NOMO-1 (cell line): ENCODE data around the gene CLDN10.
A peak's percentile ranks its signal among the peaks of the same experiment; 100 is the strongest.

ENCODE experiments used
- DNase-seq, 2 experiments: peaks; one replicate each; lab custom pipeline; 2025; ENCODE audit not compliant: unreplicated experiment in 2 of 2; lab: John Stamatoyannopoulos, UW

The CLDN10 gene

DNA sequence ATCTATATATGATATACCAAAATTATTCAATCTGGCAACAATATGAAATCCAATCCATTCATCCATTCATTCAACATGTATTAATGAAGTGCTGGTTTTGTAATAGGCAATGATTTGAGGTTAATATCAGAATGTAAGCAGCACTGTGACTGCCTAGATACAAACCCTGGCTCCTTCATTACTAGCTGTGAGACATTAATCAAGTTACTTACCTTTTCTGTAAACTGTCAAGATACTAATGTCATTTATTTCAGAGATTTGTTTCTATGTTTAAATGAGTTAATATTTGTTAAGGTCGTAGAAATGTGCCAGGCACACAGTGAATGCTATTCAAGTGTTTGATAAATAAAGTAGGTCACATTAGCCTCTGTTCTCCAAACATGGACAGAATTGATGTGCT lies 40.9 kb downstream of the CLDN10 start:
- no peak for DNase-seq

DNA sequence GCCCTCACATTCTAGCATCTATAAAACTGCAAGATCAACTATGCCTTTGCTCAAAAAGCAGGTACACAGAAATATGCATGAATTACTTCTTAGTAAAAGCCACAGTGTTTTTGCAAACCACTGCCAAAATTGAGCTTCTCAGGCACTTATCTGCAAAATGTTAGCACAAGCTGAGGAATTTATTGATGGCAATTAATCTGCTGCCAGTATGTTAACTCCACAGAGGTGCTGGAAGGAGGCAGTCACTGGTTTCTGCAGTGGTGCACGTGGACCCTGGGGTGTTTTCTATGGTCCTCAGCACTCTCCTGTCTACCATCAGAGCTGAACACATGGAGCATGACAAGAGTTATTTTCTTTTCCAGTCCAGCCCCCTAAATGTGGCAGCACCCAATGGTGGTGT lies 44.2 kb downstream of the CLDN10 start:
- no peak for DNase-seq

DNA sequence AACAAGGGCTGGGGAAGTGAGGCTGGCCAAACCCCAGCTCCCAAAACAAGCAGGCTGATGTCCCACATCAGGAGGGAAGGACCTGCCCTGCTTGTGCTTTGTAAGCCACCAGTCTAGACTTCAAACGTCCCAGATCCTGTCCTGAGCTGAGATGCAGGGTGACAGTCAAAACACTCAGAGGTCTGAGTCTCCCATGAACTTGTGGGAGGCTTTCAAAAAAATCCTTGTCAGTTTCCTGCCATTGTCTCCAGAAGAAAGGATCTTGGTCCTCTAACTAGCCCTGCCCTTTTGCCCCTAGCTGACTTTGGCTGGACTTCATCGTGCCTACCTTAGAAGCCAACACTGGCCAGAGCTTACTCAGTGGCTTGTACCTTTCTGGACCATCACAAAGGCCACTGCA lies 48.7 kb downstream of the CLDN10 start:
- DNase-seq, result no peak

DNA sequence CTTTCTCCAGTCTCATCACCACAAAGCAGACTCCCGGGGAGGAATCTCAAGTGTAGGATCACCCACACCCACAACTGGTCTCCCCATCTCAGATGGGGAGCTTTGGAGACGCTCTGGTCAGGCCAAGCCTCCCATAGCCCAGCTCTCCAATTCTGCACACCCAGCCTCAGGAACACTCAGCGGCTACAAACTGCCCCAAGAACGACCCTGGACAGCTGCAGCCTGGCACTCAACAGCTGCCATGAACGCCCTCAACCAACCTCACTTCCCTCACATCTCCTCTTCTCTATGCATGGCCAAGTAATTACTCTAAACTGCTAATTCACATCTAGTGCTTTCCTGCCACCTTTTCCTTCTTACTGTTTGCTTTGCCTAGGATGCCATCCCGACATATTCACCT lies 49.4 kb downstream of the CLDN10 start:
- DNase-seq, result no peak

DNA sequence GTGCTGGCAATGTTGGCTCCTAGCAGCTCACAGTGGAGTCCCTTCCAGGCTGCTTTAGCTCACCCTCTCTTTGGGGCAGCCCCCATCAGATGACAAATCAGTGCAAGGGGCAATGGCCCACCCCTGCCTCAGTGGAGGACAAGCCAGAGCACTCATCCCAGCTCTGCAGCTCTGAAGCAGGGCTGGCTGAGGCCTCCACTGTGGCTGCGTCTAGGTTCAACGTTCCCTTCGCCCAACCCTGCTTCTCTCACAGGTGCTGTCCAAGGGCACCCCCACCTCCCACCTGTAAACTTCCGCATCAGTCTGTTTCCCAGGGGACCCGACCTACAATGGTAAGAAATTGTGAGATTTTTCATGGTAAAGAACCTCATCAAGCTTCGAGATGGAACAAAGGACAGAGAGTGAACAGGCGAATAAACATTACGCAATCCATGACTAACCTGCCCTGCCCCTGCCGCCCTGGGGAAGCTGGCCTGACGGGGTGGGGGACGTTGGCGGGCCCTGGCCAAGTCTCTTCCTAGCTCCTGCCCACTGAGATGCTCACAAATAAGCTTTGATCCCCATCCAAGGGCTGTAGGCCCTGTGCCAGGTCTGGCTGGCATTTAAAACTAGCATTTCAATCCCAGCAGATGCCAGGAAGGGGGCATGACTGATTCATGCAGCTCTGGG lies 51.5 kb downstream of the CLDN10 start:
- peak; percentile 43 to 61 for DNase-seq

DNA sequence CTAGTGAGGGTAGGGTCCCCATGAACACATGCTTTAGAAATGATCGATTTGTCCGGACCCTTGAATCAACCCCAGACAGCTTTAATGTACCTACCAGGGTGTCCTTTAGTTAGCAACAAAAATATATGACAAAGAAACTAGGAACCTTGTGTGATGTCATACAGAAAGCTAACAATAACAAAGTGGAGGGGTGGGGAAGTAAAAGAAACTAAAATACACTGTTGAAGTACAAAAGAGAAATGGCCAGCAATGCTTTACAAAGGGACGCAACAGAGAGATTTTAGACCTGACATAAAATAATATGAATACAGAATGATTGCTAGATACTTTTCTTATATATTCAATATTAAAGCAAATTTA lies 52.0 kb downstream of the CLDN10 start:
- DNase-seq, result peak in 1 of 2 experiments; percentile 10

DNA sequence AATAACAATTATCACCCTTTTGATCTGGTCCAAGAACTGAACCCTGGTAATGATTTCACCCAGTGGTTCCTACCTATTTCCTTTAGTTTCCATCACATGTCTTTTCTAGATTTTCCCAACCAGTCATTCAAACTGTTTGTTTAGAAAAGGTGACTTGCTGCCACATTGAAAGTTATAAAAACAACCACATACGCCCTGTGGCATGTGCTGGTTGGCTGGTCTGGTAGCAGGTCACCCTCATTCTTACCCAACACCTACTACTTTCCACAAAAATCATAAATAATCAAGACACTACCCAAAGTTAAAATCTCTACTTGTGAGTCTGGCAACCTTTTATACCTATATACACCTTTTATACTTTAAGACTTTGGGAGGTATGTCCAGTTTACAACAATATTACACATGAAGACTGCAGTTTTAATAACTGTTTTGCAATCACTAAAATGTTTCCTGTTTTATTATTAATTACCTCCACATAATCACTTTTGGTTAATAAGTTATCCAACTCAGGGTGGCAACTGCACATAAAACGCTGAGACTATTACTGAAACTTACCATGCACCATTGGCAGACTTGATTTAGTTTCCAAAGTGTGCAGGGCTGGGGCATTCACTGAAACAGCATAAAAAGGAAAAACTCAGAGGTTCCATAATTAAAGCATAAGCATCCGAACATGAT lies 53.1 kb downstream of the CLDN10 start:
- no peak for DNase-seq

DNA sequence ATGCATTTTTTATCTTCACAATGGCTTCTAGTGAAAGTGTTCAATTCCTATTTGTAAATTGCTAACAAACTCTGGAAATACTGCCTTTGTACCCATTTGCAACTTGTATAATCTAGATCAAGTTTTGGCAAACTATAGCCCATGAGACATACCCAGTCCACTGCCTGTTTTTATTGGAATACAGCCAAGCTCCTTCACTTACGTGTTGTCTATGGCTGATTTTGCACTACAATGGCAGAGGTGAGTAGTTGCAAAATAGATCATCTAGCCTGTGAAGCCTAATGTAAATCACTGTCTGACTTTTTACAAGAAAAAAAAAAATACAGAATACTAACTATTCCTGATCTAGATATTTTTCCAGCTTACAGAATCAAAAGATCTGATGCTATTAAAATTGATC lies 54.8 kb downstream of the CLDN10 start:
- DNase-seq, result no peak

DNA sequence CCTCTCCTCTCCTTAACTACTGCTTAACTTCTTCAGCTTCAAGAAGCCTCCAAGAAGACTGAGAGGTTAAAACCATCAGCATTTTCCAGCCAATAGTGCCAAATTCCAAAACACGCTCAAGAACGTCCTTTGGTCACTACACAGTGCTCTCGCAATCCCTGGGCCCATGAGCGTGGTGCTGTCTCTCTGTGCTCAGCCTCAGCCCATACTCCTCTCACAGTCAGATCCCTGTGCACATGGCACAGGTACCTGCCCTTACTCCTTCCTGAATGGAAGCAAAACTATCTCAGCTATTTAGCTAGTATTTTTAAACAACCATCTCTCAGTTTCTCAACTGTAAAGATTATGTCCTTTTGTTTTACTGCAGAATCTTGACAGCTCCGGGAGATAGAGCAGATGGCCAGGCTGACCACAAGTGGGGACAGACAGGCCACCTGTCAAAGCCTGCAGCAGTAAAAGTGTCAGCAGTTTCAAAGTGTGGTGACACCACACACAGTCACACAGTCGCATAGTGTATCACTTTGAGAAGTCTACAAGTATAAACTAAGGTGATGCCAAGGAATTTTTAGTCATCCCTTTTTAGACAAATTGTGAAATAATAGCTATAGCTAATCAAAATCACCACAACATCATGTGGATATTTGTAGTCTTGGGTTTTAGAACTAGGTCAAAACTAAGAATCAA lies 56.3 kb downstream of the CLDN10 start:
- no peak for DNase-seq

DNA sequence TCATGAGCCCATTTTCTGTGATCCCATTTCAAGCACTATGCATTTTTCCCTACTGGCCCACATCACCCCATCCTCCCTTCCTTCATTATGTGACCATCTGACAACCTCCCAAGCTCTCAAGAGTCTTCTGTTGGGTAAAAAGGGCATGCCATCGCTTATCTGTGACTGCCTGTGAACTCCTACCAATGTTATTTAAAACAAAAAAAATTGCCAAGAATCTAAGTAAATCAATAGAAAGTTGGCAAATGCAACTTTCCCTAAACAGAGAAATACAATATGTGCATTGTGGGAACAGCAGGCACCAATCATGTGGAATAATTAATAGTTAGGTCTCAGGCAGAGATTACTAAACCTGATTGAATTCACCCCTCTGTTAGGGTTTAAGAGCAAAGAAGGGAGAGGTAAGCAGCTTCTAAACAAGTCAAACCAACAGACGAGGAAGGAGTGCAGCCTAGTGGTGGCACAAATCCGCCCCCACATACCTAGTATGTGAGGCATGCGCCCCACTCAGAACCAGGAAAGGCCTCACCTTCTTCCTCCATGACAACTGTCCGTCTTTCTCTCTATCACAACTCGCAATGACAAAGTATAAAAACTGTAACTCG lies 62.2 kb downstream of the CLDN10 start:
- no peak for DNase-seq

DNA sequence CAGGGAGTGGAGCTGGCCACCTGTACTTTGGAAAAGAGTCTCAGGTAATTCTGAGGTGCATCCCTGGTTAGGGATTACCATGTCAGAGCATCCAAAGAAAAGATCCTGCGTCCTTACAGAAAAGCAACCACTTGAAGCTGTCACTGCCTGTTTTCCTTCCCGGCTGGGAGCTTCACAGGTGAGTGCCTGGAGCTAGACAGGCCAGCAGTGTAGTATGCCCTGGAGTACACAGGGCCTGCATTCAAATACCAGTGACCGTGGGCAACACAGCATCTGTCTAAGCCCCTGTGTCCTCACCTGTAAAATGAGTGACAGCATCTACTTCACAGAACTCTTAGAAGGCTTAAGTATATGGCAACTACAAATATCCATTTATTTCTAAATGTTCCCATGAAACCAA lies 63.0 kb downstream of the CLDN10 start:
- DNase-seq, result no peak

DNA sequence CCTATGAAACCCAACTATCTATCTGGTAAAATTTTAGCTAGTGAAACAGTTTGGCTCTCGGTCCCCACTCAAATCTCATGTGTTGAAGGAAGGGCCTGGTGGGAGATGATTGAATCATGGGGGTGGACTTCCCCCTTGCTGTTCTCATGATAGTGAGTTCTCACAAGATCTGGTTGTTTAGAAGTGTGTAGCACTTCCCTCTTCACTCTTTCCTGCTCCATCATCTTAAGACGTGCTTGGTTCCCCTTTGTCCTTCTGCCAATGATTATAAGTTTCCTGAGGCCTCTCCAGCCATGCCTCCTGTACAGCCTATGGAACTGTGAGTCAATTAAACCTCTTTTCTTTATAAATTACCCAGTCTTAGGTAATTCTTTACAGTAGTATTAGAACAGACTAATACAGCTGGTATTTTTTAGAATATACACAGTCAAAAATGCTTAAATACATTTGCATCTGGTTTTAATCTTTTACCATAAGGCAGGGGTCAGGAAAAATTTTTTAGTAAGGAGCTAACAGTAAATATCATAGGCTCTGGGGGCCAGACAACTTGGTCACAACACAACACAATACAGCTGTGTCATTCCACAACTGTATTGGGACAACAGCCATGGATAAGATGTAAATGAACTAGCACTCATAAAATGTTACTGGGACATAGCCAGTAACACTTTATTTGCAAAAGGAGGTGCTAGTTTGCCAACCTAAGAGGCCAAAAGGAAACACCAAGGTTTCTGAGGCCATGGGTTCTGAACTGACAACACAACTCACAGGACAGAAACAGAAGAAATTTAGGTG lies 67.7 kb downstream of the CLDN10 start:
- peak in 1 of 2 experiments; percentile 40 for DNase-seq

DNA sequence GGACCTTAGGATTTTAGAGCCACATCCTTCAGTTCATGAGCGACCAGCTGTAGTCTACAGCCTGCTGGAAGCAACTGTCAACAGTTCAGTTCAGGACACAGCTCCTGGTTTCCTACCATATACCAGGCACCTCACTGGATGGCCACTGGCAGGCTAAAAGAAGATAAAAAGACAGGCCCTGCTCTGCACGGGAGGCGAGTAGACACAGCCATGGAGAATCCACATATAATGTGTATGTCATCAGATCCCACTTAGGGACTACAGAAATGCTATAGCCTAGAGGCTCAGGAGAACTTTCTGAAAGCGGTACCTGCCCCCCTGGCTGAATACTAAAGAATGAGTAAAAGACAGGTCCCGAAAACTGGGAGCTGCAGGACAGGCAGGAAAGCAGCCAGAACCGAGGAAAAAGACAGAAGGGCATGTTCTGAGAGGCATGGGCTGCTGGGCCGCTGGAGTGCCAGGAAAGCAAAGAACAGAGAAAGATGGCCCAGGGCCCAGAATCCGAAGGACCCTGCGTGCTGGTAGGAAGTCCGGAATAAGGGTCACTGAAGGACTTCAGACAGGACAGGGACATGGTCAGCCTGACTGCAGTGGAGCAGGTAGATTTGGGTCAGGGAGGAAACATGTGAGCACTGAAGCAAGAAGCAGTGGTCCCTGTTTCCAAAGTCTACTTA lies 68.4 kb downstream of the CLDN10 start:
- no peak for DNase-seq

DNA sequence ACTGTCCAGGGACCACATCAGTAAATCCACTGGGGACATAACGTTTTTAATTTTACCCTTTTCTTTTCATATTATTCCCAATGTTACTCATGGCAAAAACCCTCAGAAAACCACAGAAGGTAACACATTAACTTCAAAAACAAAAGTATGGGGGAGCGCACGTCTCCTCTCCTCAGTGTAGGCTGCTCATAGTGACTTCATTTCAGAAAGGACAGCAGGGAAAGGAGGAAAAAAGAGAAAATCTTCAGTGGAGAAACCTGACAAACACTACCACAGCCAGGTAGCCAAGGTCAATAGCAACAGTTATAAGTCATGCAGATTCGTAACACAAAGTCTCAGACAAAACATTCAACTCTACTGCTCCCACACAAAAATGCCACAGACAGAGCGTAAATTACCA lies 70.6 kb downstream of the CLDN10 start:
- no peak for DNase-seq

DNA sequence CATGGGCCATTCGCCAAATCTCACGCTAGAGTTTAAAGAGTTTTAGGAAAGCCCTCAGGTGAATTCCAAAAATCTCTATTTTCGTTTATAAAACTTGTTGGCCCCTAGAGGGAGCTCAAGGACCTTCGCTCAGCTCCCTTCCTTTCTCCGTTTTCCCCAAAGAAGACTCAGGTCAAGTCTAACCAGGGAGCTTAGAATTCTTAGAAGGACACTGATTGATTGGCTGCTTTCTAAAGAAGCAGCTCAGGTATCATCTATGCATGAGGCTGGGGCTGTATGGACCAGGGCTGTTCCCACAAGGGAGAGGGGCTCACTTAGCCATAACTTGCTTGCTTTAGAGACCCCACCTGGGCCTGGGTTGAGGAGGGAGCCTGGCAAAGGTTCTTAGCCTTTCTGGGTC lies 71.5 kb downstream of the CLDN10 start:
- DNase-seq, result peak; percentile 22

DNA sequence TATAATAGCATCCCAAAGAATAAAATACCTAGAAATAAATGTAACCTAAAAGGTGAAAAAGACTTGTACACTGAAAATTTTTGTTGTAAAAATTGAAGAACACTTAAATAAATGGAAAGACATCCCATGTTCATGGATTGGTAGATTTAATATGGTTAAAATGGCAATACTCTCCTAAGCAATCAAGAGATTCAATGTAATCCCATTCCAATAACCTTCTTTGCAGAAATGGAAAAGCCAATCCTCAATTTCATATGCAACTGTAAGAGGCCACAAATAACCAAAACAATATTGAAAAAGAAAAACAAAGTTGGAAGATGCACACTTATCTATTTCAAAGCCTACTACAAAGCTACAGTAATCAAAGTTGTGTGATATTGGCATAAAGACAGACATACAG lies 74.2 kb downstream of the CLDN10 start:
- no peak for DNase-seq

DNA sequence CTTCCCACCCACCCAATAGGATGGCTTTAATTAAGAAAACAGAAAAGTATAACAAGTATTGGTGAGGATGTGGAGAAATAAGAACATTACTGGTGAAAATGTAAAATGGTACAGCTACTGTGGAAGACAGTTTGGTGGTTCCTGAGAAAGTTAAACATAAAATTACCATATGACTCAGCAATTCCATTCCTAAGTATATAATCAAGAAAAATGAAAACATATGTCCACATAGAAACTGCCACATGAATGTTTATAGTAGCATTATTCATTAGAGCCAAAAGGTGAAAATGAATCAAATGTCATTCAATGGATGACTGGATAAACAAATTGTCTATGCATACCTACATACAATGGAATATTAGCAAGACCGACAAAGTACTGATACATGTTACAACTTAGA lies 75.1 kb downstream of the CLDN10 start:
- no peak for DNase-seq

DNA sequence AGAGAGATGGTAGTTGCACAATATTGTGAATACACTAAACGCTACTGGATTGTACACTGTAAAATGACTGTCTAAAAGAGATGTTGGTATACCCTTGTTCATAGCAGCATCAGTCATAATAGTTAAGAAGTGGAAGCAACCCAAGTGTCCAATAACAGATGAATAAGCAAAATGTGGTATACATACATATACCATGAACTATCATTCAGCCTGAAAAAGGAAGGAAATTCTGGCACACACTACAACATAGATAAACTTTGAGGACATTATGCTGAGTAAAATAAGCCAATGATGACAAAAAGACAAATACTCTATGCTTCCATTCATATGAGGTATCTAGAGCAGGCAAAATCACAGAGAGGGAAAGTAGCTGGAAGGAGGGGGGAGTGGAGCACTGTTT lies 76.0 kb downstream of the CLDN10 start:
- DNase-seq, result no peak

DNA sequence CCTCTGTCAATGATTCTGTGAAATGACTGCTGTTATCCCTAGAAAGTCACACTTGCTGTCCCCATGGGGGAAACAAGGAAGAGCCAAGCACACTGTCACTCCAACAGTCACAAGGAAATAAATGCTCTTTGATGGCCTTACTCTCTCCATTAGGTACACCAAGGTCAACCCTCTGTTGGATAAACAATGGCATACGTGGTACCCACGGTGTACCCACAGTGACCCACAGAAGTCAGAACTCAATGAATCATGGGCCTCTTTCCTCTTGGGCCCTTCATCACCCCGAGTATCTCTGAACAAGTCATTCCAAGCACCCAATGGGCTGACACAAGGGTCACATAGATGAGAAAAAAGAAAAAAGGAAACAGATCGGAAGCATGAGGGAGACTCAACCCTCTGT lies 76.6 kb downstream of the CLDN10 start:
- no peak for DNase-seq
